ENCODE data around the gene SLITRK3. TPM values are rescaled to one million over a fixed set of nuclear protein-coding genes. Genes with fewer than 3 reads are reported as not detected.
A peak's percentile ranks its signal among the peaks of the same experiment; 100 is the strongest.

The SLITRK3 gene
- total RNA-seq, 1 donor from 2014 or later = under 0.01 TPM

DNA sequence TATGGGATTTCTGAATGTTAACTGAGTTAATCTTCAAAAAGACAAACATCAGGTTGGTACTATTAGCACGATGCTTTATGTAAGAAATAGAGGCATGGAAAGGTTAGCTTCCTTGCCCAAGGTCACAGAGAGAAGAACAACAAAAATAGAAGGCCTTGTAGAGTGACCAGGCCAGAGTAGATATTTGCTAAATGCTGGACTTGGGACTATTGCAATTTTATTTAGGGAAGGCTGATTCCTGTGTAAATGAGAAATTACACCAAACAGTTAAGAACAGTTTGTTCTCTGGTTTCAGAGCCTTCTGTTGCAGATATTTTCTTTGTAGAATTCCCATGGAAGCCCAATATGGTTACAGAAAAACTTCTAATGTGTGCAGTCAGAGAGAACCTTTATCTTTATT lies 16.4 kb upstream of the SLITRK3 start:
- H3K27me3 ChIP-seq (ENCODE audit: control insufficient read depth, insufficient read depth, low read length) = no peaks in the 10 kb centered on the region
- TF ChIP-seq, protein P1, sequence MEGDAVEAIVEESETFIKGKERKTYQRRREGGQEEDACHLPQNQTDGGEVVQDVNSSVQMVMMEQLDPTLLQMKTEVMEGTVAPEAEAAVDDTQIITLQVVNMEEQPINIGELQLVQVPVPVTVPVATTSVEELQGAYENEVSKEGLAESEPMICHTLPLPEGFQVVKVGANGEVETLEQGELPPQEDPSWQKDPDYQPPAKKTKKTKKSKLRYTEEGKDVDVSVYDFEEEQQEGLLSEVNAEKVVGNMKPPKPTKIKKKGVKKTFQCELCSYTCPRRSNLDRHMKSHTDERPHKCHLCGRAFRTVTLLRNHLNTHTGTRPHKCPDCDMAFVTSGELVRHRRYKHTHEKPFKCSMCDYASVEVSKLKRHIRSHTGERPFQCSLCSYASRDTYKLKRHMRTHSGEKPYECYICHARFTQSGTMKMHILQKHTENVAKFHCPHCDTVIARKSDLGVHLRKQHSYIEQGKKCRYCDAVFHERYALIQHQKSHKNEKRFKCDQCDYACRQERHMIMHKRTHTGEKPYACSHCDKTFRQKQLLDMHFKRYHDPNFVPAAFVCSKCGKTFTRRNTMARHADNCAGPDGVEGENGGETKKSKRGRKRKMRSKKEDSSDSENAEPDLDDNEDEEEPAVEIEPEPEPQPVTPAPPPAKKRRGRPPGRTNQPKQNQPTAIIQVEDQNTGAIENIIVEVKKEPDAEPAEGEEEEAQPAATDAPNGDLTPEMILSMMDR (IDR thresholded peaks at IDR 0.05; ENCODE audit: insufficient read depth, low read length, severe bottlenecking) = no peak
- DNase-seq (ENCODE audit: low read depth) = no peak
- H3K4me3 ChIP-seq (ENCODE audit: low read depth, low read length) = no peak overlapping the region
- no peaks in the 10 kb centered on the region for H3K36me3 ChIP-seq (ENCODE audit: control insufficient read depth, insufficient read depth, low read length)
- FAIRE-seq = no peak

DNA sequence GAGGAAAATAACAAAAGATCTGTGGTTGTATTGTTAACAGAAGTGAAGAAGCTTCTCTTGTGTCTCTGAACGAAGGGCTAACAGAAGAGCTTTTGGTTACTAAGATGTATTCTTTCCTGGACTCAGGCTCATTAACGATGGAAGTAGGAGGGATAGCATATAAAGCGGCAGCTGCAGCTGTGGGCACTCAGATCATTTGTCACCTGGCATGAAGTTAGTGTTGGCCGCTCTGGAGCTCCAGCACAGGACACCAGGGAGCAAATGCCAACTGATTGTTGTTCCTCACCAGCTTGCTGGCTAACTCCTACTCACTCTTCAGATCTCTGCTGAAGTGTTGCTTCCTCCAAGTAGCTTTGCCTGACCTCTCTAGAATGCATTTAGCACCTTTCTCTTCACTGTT lies 15.5 kb upstream of the SLITRK3 start:
- no peaks in the 10 kb centered on the region for H3K27me3 ChIP-seq (ENCODE audit: control insufficient read depth, insufficient read depth, low read length)
- no peaks in the 10 kb centered on the region for H3K36me3 ChIP-seq (ENCODE audit: control insufficient read depth, insufficient read depth, low read length)
- TF ChIP-seq, protein P1 (IDR thresholded peaks at IDR 0.05; ENCODE audit: insufficient read depth, low read length, severe bottlenecking) = no peak
- FAIRE-seq (no peak), DNase-seq (ENCODE audit: low read depth) (no peak)
- no peak overlapping the region for H3K4me3 ChIP-seq (ENCODE audit: low read depth, low read length)

DNA sequence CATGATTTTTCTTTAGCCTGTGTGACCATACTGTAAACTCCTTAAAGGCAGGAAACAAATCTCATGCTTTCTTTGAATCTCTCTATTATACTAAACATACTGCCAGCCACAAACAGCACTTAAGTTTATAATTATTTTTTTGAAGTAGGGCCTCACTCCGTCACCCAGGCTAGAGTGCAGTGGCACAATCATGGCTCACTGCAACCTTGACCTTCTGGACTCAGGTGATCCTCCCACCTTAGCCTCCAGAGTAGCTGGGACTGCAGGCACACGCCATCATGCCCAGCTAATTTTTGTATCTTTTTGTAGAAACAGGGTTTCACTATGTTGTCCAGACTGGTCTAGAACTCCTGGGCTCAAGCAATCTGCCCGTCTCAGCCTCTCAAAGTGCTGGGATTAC lies 14.5 kb upstream of the SLITRK3 start:
- TF ChIP-seq, protein P1 (IDR thresholded peaks at IDR 0.05; ENCODE audit: insufficient read depth, low read length, severe bottlenecking) = no peak
- DNase-seq (ENCODE audit: low read depth) = no peak
- Histone ChIP-seq H3K36me3 (ENCODE audit: control insufficient read depth, insufficient read depth, low read length) (no peaks in the 10 kb centered on the region), H3K27me3 (ENCODE audit: control insufficient read depth, insufficient read depth, low read length) (no peaks in the 10 kb centered on the region), H3K4me3 (ENCODE audit: low read depth, low read length) (no peak overlapping the region)
- FAIRE-seq = no peak

DNA sequence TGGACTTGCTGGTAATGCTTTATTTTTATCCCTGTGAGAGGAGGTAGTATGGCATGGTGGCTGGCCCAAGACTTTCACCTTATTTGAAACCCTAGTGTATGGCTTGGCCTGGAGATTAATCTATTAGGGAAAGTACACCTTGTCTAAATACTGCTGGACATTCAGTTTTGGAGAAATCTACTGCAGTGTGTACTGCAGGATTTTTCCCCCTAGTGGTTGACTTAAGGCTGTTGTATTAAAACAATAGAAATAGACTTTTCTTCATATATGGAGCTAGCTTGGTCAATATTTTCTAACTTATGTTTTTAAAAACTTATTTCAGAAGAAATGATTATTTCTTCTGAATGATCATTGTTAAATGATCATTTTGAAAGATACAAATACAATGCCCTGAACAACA lies 13.9 kb upstream of the SLITRK3 start:
- TF ChIP-seq, protein P1 (IDR thresholded peaks at IDR 0.05; ENCODE audit: insufficient read depth, low read length, severe bottlenecking) = no peak
- DNase-seq (ENCODE audit: low read depth) (no peak), FAIRE-seq (no peak)
- no peak overlapping the region for H3K4me3 ChIP-seq (ENCODE audit: low read depth, low read length)
- H3K36me3 ChIP-seq (ENCODE audit: control insufficient read depth, insufficient read depth, low read length) = no peaks in the 10 kb centered on the region
- no peaks in the 10 kb centered on the region for H3K27me3 ChIP-seq (ENCODE audit: control insufficient read depth, insufficient read depth, low read length)

DNA sequence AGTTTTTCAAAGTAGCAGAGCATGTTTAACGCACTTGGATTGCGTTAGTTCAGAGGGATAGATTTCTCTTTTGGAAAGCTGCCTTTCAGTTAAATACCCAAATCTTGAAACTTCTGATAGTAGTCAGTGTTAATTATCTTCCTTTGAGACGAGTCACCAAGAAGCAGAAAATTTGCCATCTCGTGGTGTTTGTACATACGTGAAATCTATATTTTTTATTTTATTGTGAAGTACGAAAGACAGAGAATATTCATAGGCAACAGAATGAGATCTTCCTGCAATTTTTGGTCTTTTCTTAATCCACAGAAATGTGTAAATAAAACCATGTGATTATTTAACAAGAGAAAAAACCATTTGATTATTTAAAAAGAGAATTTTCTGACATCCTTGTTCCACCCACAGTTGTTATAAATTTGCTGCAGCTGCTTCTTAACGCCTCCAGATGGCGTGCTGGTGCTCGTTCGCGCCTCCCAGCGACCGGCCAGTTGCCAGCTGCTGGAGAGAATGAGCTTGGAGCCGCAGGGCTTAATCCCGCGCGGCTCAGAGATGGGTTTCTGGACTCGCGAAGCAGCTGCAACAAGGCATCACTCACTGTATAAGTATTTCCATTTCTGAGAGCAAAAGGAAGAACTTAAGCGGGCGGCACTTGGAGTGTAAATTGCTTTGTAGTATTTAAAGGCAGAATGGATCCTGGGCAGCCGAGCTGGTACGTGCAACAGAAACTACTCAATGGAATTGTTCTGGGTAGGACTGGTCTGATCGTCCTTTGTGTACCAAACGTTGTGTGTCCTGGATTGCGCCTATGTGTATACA lies 10.5 kb upstream of the SLITRK3 start:
- TF ChIP-seq, protein P1 (IDR thresholded peaks at IDR 0.05; ENCODE audit: insufficient read depth, low read length, severe bottlenecking) = peak; percentile 90
- Histone ChIP-seq H3K4me3 (ENCODE audit: low read depth, low read length) (no peak overlapping the region), H3K27me3 (ENCODE audit: control insufficient read depth, insufficient read depth, low read length) (no peaks in the 10 kb centered on the region), H3K36me3 (ENCODE audit: control insufficient read depth, insufficient read depth, low read length) (no peaks in the 10 kb centered on the region)
- peak; percentile 63 for DNase-seq (ENCODE audit: low read depth)
- FAIRE-seq = no peak

DNA sequence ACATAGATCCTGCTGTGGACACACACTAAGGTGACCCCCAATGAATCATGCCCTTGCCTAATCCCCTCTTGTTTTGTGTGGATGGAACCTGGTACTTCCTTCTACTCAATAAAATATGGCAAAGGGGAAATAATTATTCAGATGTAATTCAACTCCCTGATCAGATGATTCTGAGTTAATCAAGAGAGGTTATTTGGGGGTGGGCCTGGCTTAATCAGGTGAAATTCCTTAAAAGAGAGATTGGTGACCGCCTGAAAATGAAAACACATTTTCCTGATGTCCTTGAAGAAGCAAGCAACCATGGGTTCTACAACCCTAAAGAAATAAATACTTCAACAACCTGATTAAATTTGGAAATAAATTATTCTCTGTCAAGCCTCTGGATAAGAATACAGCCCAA lies 8.3 kb upstream of the SLITRK3 start:
- TF ChIP-seq, protein P1 (IDR thresholded peaks at IDR 0.05; ENCODE audit: insufficient read depth, low read length, severe bottlenecking) = no peak
- FAIRE-seq (no peak), DNase-seq (ENCODE audit: low read depth) (no peak)
- Histone ChIP-seq H3K36me3 (ENCODE audit: control insufficient read depth, insufficient read depth, low read length) (no peaks in the 10 kb centered on the region), H3K4me3 (ENCODE audit: low read depth, low read length) (no peak overlapping the region), H3K27me3 (ENCODE audit: control insufficient read depth, insufficient read depth, low read length) (no peaks in the 10 kb centered on the region)
